K562 (cell line): ENCODE results near the gene DPP4. TPM values are rescaled to one million over a fixed set of nuclear protein-coding genes. Genes with fewer than 3 reads are reported as not detected.

Experiments used
- ATAC-seq: fragments of 200-7000 bp; cut with Tn5 transposase; 3 replicates; pipeline ENCODE4 v1.9.1; 2020; ENCODE audit warnings: moderate library complexity
- BruUV-seq: library from RNA; stranded (reverse); fragments of 400-500 nt; replicated peaks from 2 replicates; lab custom pipeline; 2021; lab: Mats Ljungman, UMichigan
- CTCF ChIA-PET: fragments of 300-600 bp; formaldehyde crosslinking; extraction: SDS; loops from one replicate; lab custom pipeline; 2021; ENCODE audit warnings: low intra/inter-chr PET ratio; lab: Yijun Ruan, JAX
- POLR2A ChIA-PET: fragments of 300-600, 350-650 bp; sonication (Branson Sonifier 250); formaldehyde crosslinking; extraction: SDS; loops from one replicate; lab custom pipeline; 2021; ENCODE audit warnings: antibody characterized with exemption, inconsistent platforms; lab: Yijun Ruan, JAX
- DNase-seq, 4 experiments: peaks; one replicate each; pipeline versions ENCODE4 v3.0.0 to v3.0.0-alpha.2; 2011 to 2018; ENCODE audit warnings: low spot score in 3 of 4, mixed read lengths in 3 of 4; ENCODE audit errors: extremely low read depth in 1 of 4
- FAIRE-seq: peaks from 2 replicates; lab custom pipeline; 2011; peaks lifted over from hg19 to GRCh38; lab: Jason Lieb, UNC
- H2AFZ ChIP-seq: 2 replicates; pipeline ENCODE4 v1.6.0; 2011; ENCODE audit warnings: low read depth, low read length, control low read depth, inconsistent platforms
- H3K27ac ChIP-seq: fragments of 200-600 bp; 3 replicates; pipeline ENCODE4 v1.8.0; 2011; ENCODE audit warnings: low read depth, mild to moderate bottlenecking, control low read depth, inconsistent platforms, low read length, moderate library complexity, mixed read lengths; ENCODE audit errors: extremely low read depth
- H3K27me3 ChIP-seq, 2 experiments: fragments of 300-600 bp in 1 of 2; 2 replicates in 1 of 2; 3 replicates in 1 of 2; pipeline versions ENCODE4 v1.6.0 to v1.8.0; 2011; ENCODE audit warnings: inconsistent platforms in 2 of 2, low read length in 2 of 2, mild to moderate bottlenecking in 1 of 2, mixed read lengths in 1 of 2, moderate library complexity in 1 of 2; ENCODE audit not compliant: control insufficient read depth in 2 of 2, insufficient read depth in 2 of 2
- H3K36me3 ChIP-seq: fragments of 300-600 bp; 3 replicates; pipeline ENCODE4 v1.8.0; 2011; ENCODE audit warnings: mild to moderate bottlenecking, low read length, inconsistent platforms; ENCODE audit not compliant: control insufficient read depth, insufficient read depth
- H3K4me1 ChIP-seq, 2 experiments: fragments of 200-600 bp in 1 of 2; replicated peaks in 1 of 2; 2 replicates in 1 of 2; 3 replicates in 1 of 2; pipeline versions ENCODE4 v1.5.1 to v1.8.0; 2011; ENCODE audit warnings: inconsistent platforms in 2 of 2, low read length in 2 of 2, mild to moderate bottlenecking in 1 of 2, mixed read lengths in 1 of 2, moderate library complexity in 1 of 2; ENCODE audit not compliant: control insufficient read depth in 2 of 2, insufficient read depth in 2 of 2
- H3K4me2 ChIP-seq: 2 replicates; pipeline ENCODE4 v1.6.1; 2011; ENCODE audit warnings: low read length, control low read depth, inconsistent platforms, mixed read lengths; ENCODE audit not compliant: insufficient read depth
- H3K4me3 ChIP-seq: fragments of 200-600 bp; sonication (generic), shearing (Covaris generic); 2 replicates; pipeline ENCODE4 v1.5.1; 2016; ENCODE audit warnings: control low read depth, inconsistent platforms
- H3K79me2 ChIP-seq: fragments of 200-600 bp; 3 replicates; pipeline ENCODE4 v1.8.0; 2011; ENCODE audit warnings: low read length, inconsistent platforms; ENCODE audit not compliant: control insufficient read depth, insufficient read depth
- H3K9ac ChIP-seq, 2 experiments: 2 replicates each; pipeline versions ENCODE4 v1.6.0 to v1.6.1; 2011; ENCODE audit warnings: low read depth in 2 of 2, low read length in 2 of 2, control low read depth in 1 of 2, inconsistent platforms in 1 of 2, mild to moderate bottlenecking in 1 of 2, mixed read lengths in 1 of 2; ENCODE audit not compliant: insufficient read depth in 1 of 2
- H3K9me1 ChIP-seq: one replicate; pipeline ENCODE4 v1.6.0; 2011; ENCODE audit warnings: inconsistent platforms, mild to moderate bottlenecking, low read length, moderate library complexity; ENCODE audit not compliant: control insufficient read depth, insufficient read depth
- H3K9me3 ChIP-seq: replicated peaks from 2 replicates; pipeline ENCODE4 v1.5.1; 2011; ENCODE audit warnings: low read depth, low read length, inconsistent platforms; ENCODE audit not compliant: control insufficient read depth, insufficient read depth
- H4K20me1 ChIP-seq: replicated peaks from 2 replicates; pipeline ENCODE4 v1.6.1; 2011; ENCODE audit warnings: low read length, inconsistent platforms, mixed read lengths; ENCODE audit not compliant: control insufficient read depth, insufficient read depth
- CAMTA2 ChIP-seq: fragments of 250-450 bp; sonication (Bioruptor Pico); conservative IDR thresholded peaks from 2 replicates; pipeline ENCODE4 v1.5.1; 2022
- CREB3 ChIP-seq: fragments of 450-650 bp; conservative IDR thresholded peaks from 2 replicates; pipeline ENCODE4 v1.6.1; 2016; ENCODE audit warnings: missing genetic modification characterization, low read depth, mild to moderate bottlenecking, missing compliant biosample characterization, moderate library complexity
- KAT8 ChIP-seq: fragments of 450-650 bp; IDR thresholded peaks from 2 replicates; pipeline ENCODE4 v1.6.1; 2016; ENCODE audit warnings: low read depth, mild to moderate bottlenecking
- KDM2B ChIP-seq: fragments of 250-450 bp; sonication (Bioruptor Pico); IDR thresholded peaks from 2 replicates; pipeline ENCODE4 v1.8.0; 2021; ENCODE audit warnings: mild to moderate bottlenecking, moderate library complexity
- SIN3A ChIP-seq, 2 experiments: fragments of 150-350 bp in 1 of 2; IDR thresholded peaks; 2 replicates each; pipeline ENCODE4 v1.6.1; 2011 to 2016; ENCODE audit warnings: borderline replicate concordance in 2 of 2, low read depth in 2 of 2, low read length in 2 of 2, mild to moderate bottlenecking in 2 of 2, moderate library complexity in 2 of 2; ENCODE audit not compliant: control insufficient read depth in 1 of 2
- TSC22D4 ChIP-seq: fragments of 450-650 bp; IDR thresholded peaks from 2 replicates; pipeline ENCODE4 v1.6.1; 2016; ENCODE audit warnings: missing genetic modification characterization, missing biosample characterization, control low read depth
- WGBS: fragments of 100-300 bp; shearing (Covaris generic); methylation state at CpG from one replicate; pipeline ENCODE4 v1.1.6; 2016; ENCODE audit warnings: low coverage, mixed read lengths; ENCODE audit not compliant: insufficient coverage; ENCODE audit errors: missing lambda C conversion rate; 5-methylcytosine and 5-hydroxymethylcytosine counted together
- in situ Hi-C: fragments of 300-500 bp; cut with MboI; formaldehyde crosslinking; loops from 4 replicates; pipeline ENCODE4 v1.15.0; 2018; ENCODE audit warnings: inconsistent platforms, mixed read lengths
- intact Hi-C: fragments of 100-400 bp; cut with micrococcal nuclease; formaldehyde crosslinking; loops from 2 replicates; pipeline ENCODE4 v1.14.2; 2022
- polyA plus RNA-seq, 8 experiments: library from polyadenylated mRNA; depleted of rRNA in 4 of 8; stranded (reverse) in 5 of 8; unstranded in 3 of 8; fragments of >200 nt; fragmentation: Nextera tagmentation in 2 of 8; fragmentation: Illumina TruSeq in 1 of 8; extraction: Ambion mirVana in 2 of 8; extraction: Trizol in 1 of 8; gene quantifications; 2 replicates each; pipeline versions ENCODE4 v1.2.1 to v1.2.3, GENCODE V29; 2011 to 2014; ENCODE audit warnings: inconsistent platforms in 1 of 8, missing spikeins in 1 of 8
- total RNA-seq, 7 experiments: library from RNA; depleted of rRNA in 6 of 7; stranded (reverse); fragments of >200 nt in 6 of 7; fragmentation: Illumina TruSeq in 2 of 7; extraction: Trizol in 2 of 7; gene quantifications; 2 replicates each; pipeline versions ENCODE4 v1.2.1 to v1.2.3, GENCODE V29; 2011 to 2021; ENCODE audit warnings: low replicate concordance in 1 of 7

DPP4 gene
- total and polyA plus RNA-seq, 9 of the 15 experiments (the other 6 are each of a cell fraction or from before 2014, with no cell fraction given) = 0.11 TPM; not detected in 8

GRCh38 chr2:161999321-161999720 is 74.7 kb downstream of the DPP4 start:
- WGBS = 2% methylated on average over 6 of the region's 6 CpGs
- Histone ChIP-seq H3K9me3 (no peaks in the 10 kb centered on the region), H3K4me1 (no peaks in the 10 kb centered on the region), H3K9ac (no peak overlapping the region), H3K9me1 (no peaks in the 10 kb centered on the region), H3K4me3 (no peak overlapping the region), H3K27ac (no peak overlapping the region), H3K36me3 (no peaks in the 10 kb centered on the region), H3K27me3 (no peaks in the 10 kb centered on the region), H2AFZ (no peak overlapping the region), H3K79me2 (no peaks in the 10 kb centered on the region), H4K20me1 (no peaks in the 10 kb centered on the region)
- no peak for ATAC-seq
- no TSS peak for BruUV-seq
- intact Hi-C loops (no loop called here), in situ Hi-C loops (no loop called here)
- FAIRE-seq = no peak
- POLR2A ChIA-PET = no interaction called here
- no peak for DNase-seq
- TF ChIP-seq TSC22D4 (tag) (no peak), CREB3 (tag) (no peak), CAMTA2 (no peak), KDM2B (CRISPR knock-in tag) (no peak), KAT8 (no peak), SIN3A (IDR thresholded peaks at IDR 0.05; ENCODE audit: borderline replicate concordance in 2 of 2, control insufficient read depth in 1 of 2, low read depth in 2 of 2, low read length in 2 of 2) (no peak)
- TF ChIP-seq, all 486 proteins: peak for 0
- no peak overlapping the region for H3K4me2 ChIP-seq
- CTCF ChIA-PET = no interaction called here
